Measurements from ENCODE around the gene RPS6KL1.

Gene RPS6KL1

DNA sequence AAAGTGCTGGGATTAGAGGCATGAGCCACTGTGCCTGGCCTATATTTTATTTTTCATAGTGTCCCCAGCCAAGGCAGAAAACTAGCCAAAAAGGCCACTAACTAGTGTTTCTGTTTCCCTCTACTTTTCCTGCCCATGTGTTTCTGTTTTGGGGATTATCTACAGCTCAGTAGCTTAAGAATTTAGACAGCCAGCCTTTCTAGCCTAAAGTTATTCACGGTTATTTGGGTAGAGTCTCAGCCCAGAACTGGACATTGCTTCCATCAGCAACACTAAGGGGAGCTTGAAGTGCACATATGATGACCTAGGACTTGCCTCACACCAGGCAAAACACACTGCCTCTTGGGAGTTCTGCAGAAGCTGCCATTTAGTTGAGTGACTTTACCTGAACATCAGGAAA, 65.0 kb downstream of the RPS6KL1 start:
- H3K27ac ChIP-seq, result no peak overlapping the region
- CTCF ChIA-PET, result interaction anchor here (0.6 to 1.2 kb wide), 4 partner anchors 48 to 295 kb away, joined by 3 to 8 read pairs (median 4); no protein-coding TSS in a partner anchor
- POLR2A ChIA-PET (ENCODE audit: low non-redundant PET), result no interaction called here
- TF ChIP-seq, protein P1, sequence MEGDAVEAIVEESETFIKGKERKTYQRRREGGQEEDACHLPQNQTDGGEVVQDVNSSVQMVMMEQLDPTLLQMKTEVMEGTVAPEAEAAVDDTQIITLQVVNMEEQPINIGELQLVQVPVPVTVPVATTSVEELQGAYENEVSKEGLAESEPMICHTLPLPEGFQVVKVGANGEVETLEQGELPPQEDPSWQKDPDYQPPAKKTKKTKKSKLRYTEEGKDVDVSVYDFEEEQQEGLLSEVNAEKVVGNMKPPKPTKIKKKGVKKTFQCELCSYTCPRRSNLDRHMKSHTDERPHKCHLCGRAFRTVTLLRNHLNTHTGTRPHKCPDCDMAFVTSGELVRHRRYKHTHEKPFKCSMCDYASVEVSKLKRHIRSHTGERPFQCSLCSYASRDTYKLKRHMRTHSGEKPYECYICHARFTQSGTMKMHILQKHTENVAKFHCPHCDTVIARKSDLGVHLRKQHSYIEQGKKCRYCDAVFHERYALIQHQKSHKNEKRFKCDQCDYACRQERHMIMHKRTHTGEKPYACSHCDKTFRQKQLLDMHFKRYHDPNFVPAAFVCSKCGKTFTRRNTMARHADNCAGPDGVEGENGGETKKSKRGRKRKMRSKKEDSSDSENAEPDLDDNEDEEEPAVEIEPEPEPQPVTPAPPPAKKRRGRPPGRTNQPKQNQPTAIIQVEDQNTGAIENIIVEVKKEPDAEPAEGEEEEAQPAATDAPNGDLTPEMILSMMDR (conservative IDR thresholded peaks at IDR 0.05; ENCODE audit: low read depth), result no peak
- no peak for DNase-seq (ENCODE audit: low spot score)

DNA sequence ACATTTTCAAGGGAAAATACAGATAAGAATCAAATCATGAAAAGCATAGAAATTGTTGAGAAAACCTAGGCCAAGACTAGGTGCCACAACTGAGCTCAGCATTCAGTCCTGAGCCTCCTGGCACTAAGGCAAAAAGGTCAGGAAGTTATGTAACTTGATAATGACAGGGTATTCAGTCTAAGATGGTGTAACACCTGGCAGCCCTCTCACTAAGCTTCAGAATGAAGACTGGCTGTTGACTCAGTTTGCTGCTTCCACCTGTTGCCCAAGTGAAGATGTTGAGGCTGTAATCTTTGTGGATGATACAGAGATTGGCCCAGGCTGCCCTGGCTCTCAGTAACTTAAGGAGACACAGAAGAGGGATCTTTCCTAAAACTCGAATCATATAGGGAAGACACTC, 66.7 kb downstream of the RPS6KL1 start:
- CTCF ChIA-PET, result interaction anchor here (0.6 to 0.8 kb wide), 2 partner anchors 602 to 1908 kb away, joined by 3 to 5 read pairs; no protein-coding TSS in a partner anchor
- DNase-seq (ENCODE audit: low spot score), result no peak
- POLR2A ChIA-PET (ENCODE audit: low non-redundant PET), result no interaction called here
- H3K27ac ChIP-seq, result no peak overlapping the region
- TF ChIP-seq, protein P1 (conservative IDR thresholded peaks at IDR 0.05; ENCODE audit: low read depth), result no peak

DNA sequence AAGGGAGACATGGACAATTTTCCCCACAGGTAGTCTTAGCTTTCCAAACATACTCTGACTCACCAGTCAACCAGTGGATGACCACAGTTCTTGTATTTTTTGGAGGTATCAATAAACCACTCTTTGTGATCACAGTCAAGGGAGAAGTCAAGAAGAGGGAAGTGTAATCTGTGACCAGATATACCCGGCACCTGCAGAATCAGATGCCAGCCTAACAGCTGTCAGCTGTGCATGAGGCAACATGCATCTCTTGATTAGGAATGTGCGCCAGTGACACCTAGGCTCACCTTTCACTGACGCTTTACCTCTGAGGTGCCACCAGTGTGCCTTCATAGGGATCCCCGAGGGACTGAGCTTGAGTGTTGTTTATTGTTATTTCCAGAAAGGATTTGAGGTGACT, 67.1 kb downstream of the RPS6KL1 start:
- H3K27ac ChIP-seq, result no peak overlapping the region
- DNase-seq (ENCODE audit: low spot score), result no peak
- CTCF ChIA-PET, result interaction anchor here (0.6 to 0.8 kb wide), 3 partner anchors 62 to 1908 kb away, joined by 3 to 5 read pairs (median 4); no protein-coding TSS in a partner anchor
- TF ChIP-seq, protein P1 (conservative IDR thresholded peaks at IDR 0.05; ENCODE audit: low read depth), result no peak
- POLR2A ChIA-PET (ENCODE audit: low non-redundant PET), result no interaction called here

DNA sequence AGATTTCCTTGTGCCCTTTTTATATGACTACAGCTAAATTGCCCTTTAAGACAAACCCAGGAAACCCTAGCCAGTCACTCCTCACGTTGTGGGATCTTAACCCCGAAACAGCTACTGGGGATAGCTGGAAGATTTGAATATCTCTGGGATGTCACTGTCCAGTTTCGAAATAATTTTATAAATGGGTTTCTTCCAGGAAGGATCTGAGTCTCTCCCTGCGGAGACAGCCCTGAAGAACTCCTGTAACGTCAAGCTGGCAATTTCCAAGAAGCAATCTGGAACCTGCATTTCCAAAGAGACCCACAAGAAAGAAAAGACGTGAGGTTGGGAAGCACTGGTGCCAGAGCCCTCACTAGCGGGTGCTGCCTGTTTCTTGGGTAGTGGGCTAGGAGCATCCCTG, 68.0 kb downstream of the RPS6KL1 start:
- ChIA-PET POLR2A (ENCODE audit: low non-redundant PET) (no interaction called here), CTCF (interaction anchor here (0.6 to 0.7 kb wide), 2 partner anchors 63 to 1561 kb away, joined by 3 to 4 read pairs; no protein-coding TSS in a partner anchor)
- no peak for DNase-seq (ENCODE audit: low spot score)
- no peak overlapping the region for H3K27ac ChIP-seq
- TF ChIP-seq, protein P1 (conservative IDR thresholded peaks at IDR 0.05; ENCODE audit: low read depth), result no peak

Measured in RWPE1 (cell line).